ENCODE measurements around the gene SP110. TPM values are rescaled to one million over a fixed set of nuclear protein-coding genes. Genes with fewer than 3 reads are reported as not detected.
A peak's percentile ranks its signal among the peaks of the same experiment; 100 is the strongest.

SP110 gene
- total RNA-seq, 6 experiments from 2014 or later, result 11.3 to 17.3 (median 14.1) TPM

GRCh38 chr2:230230496-230231200, 10.9 kb upstream of the SP110 start:
- Mint-ChIP-seq H3K27ac (peak overlapping the region; percentile 63), H3K36me3 (ENCODE audit: low read depth) (peaks cover 12% of the 10 kb centered on the region), H3K4me3 (peak overlapping the region; percentile 9), H3K9me3 (peaks cover 18% of the 10 kb centered on the region), H3K27me3 (ENCODE audit: insufficient read depth) (no peaks in the 10 kb centered on the region), H3K4me1 (ENCODE audit: low read depth) (peaks cover 45% of the 10 kb centered on the region)
- peak; percentile 7 for DNase-seq
- no peak for TF ChIP-seq CTCF (IDR thresholded peaks at IDR 0.05)

GRCh38 chr2:230230087-230230486, 10.3 kb upstream of the SP110 start:
- peak overlapping the region; percentile 63 for H3K27ac Mint-ChIP-seq
- peaks cover 18% of the 10 kb centered on the region for H3K9me3 Mint-ChIP-seq
- peak overlapping the region; percentile 9; the same call in 1 of the 2 replicates for H3K4me3 Mint-ChIP-seq
- H3K27me3 Mint-ChIP-seq (ENCODE audit: insufficient read depth), result no peaks in the 10 kb centered on the region
- peaks cover 12% of the 10 kb centered on the region for H3K36me3 Mint-ChIP-seq (ENCODE audit: low read depth)
- peak; percentile 30 for DNase-seq
- peaks cover 39% of the 10 kb centered on the region for H3K4me1 Mint-ChIP-seq (ENCODE audit: low read depth)
- no peak for TF ChIP-seq CTCF (IDR thresholded peaks at IDR 0.05)

DNA sequence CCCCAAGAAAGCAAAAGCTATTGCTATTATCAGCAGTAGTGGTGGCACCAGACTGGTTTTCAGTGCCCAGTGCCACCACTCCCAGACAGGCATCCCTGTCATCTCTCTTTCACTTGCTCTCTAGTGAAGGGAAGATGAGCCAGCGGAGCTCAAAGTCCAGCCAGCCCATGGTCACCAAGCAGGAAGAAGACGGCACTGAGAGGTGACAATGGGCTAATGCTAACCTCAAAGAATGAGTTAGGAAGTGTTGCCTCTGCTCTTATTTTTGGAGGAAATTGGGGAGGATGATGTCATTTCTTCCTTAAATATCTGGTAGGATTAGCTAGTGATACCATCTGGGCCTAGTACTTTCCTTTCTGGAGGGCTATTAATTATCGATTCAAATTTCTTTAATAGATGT, 7.4 kb upstream of the SP110 start:
- Mint-ChIP-seq H3K36me3 (ENCODE audit: low read depth) (peaks cover 12% of the 10 kb centered on the region), H3K4me3 (no peak overlapping the region), H3K9me3 (peaks cover 18% of the 10 kb centered on the region), H3K27me3 (ENCODE audit: insufficient read depth) (no peaks in the 10 kb centered on the region), H3K4me1 (ENCODE audit: low read depth) (peaks cover 30% of the 10 kb centered on the region), H3K27ac (no peak overlapping the region)
- DNase-seq, result no peak
- TF ChIP-seq CTCF (IDR thresholded peaks at IDR 0.05), result no peak

DNA sequence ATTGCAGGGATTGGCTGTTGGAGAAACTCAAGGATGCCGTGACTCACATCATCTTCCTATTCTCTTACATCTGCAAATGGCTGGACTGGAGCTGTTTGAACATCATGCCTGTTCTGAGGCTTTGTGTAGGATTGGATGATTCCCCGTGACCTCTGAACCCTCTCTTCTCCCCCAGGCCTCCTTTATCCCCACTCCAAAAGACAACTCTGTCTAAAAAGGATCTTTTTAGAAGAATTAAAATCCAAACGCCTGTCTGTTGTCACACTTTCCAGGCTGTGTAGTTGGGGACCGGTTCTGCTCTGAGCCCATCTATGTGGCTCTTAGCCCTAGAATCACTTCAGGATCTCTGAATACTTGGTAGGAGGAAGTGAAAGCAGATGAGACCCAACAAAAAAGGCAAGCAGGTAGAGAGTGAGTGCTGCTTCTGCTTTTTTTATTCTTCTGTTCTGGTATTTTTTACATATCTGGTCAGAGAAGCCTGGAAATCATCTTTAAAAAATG, 6.3 kb upstream of the SP110 start:
- no peak for DNase-seq
- Mint-ChIP-seq H3K4me3 (no peak overlapping the region), H3K9me3 (peaks cover 13% of the 10 kb centered on the region), H3K36me3 (ENCODE audit: low read depth) (peaks cover 12% of the 10 kb centered on the region), H3K4me1 (ENCODE audit: low read depth) (peaks cover 22% of the 10 kb centered on the region), H3K27ac (no peak overlapping the region), H3K27me3 (ENCODE audit: insufficient read depth) (no peaks in the 10 kb centered on the region)
- TF ChIP-seq CTCF (IDR thresholded peaks at IDR 0.05), result no peak

- H3K27me3 Mint-ChIP-seq (ENCODE audit: insufficient read depth), result no peaks in the 10 kb centered on the region
- no peak for DNase-seq
- peaks cover 18% of the 10 kb centered on the region for H3K4me1 Mint-ChIP-seq (ENCODE audit: low read depth)
- H3K4me3 Mint-ChIP-seq, result no peak within 1 kb of the TSS
- no peak within 1 kb of the TSS for H3K27ac Mint-ChIP-seq
- H3K9me3 Mint-ChIP-seq, result peaks cover 7% of the 10 kb centered on the region
- peaks cover 6% of the 10 kb centered on the region; the same call in 1 of the 2 replicates for H3K36me3 Mint-ChIP-seq (ENCODE audit: low read depth)
- TF ChIP-seq CTCF (IDR thresholded peaks at IDR 0.05), result no peak
Measured at GRCh38 chr2:230225486-230225885, 5.7 kb upstream of the SP110 start, which contains the start of gene SP140. TSS of gene SP140 (plus strand) at chr2:230225736. CDS start at chr2:230225845, 109 bp downstream.
